A549 (cell line): ENCODE results near the gene VIPR1.

Experiments used
- EHMT2 ChIP-seq: fragments of 200-600 bp; sonication (generic); IDR thresholded peaks from 2 replicates; pipeline ENCODE4 v1.6.1; 2016; ENCODE audit warnings: antibody characterized with exemption, low read depth, mild to moderate bottlenecking, moderate library complexity
- EP300 ChIP-seq, 2 experiments: fragments of >200 bp; sonication (Bioruptor Twin); formaldehyde crosslinking; IDR thresholded peaks; 2 replicates in 1 of 2; 3 replicates in 1 of 2; pipeline ENCODE4 v1.6.1; 2016 to 2017
- NFE2L2 ChIP-seq: fragments of 150-350 bp; conservative IDR thresholded peaks from 2 replicates; pipeline ENCODE4 v1.6.1; 2014; ENCODE audit warnings: low read length
- POLR2A ChIP-seq: IDR thresholded peaks from 2 replicates; pipeline ENCODE4 v1.6.1; 2012; ENCODE audit warnings: mild to moderate bottlenecking, low read length
- SMC3 ChIP-seq: fragments of >200 bp; sonication (Bioruptor Twin); formaldehyde crosslinking; IDR thresholded peaks from 3 replicates; pipeline ENCODE4 v1.6.1; 2018; ENCODE audit warnings: inconsistent platforms
- SREBF2 ChIP-seq: fragments of 450-650 bp; IDR thresholded peaks from 2 replicates; pipeline ENCODE4 v1.6.1; 2014; ENCODE audit warnings: mild to moderate bottlenecking, moderate library complexity
- TF ChIP-seq, protein P1 (sequence below): fragments of >200 bp; sonication (Bioruptor Twin); formaldehyde crosslinking; IDR thresholded peaks from 3 replicates; pipeline ENCODE4 v1.5.1; 2016

DNA sequence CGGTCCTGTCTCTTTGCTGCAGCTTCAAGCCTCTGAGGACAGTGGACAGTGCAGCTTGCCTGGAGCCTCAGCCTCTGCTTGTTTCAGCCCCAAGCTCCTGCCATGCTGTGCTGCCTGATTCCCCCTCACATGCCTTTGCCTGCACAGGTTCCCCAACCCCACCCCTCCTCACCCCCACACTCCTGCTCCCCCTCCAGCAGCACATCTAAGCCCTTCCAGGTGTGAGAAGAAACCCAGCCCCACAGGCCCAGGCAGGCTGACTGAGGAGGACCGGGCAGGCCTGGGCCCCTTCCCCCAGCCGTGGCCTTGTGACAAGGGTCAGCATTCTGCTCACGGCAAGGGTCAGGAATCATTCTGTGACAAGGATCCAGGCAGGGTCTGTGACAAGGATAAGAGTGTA, 22.8 kb downstream of the VIPR1 start:
- TF ChIP-seq EP300 (IDR thresholded peaks at IDR 0.05), result no peak
- no peak for TF ChIP-seq EHMT2
- TF ChIP-seq SMC3, result no peak
- TF ChIP-seq SREBF2, result no peak
- no peak for TF ChIP-seq POLR2A
- TF ChIP-seq NFE2L2, result no peak
- TF ChIP-seq, protein P1, sequence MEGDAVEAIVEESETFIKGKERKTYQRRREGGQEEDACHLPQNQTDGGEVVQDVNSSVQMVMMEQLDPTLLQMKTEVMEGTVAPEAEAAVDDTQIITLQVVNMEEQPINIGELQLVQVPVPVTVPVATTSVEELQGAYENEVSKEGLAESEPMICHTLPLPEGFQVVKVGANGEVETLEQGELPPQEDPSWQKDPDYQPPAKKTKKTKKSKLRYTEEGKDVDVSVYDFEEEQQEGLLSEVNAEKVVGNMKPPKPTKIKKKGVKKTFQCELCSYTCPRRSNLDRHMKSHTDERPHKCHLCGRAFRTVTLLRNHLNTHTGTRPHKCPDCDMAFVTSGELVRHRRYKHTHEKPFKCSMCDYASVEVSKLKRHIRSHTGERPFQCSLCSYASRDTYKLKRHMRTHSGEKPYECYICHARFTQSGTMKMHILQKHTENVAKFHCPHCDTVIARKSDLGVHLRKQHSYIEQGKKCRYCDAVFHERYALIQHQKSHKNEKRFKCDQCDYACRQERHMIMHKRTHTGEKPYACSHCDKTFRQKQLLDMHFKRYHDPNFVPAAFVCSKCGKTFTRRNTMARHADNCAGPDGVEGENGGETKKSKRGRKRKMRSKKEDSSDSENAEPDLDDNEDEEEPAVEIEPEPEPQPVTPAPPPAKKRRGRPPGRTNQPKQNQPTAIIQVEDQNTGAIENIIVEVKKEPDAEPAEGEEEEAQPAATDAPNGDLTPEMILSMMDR, result no peak
